Measurements from ENCODE around the gene LPAR1.

- no peak for TF ChIP-seq CTCF (IDR thresholded peaks at IDR 0.05; ENCODE audit: insufficient read depth, low read depth, low read length)
- TF ChIP-seq EZH2 (IDR thresholded peaks at IDR 0.05; ENCODE audit: insufficient read depth, low read length), result no peak
These were observed 111.3 kb downstream of the LPAR1 start for GRCh38 chr9:110926828-110927487.

Data from astrocyte (in vitro differentiated cells and primary cell).